Measurements from ENCODE around the gene R3HCC1L. TPM values are rescaled to one million over a fixed set of nuclear protein-coding genes. Genes with fewer than 3 reads are reported as not detected.

Gene R3HCC1L
- total and polyA plus RNA-seq, 9 of the 15 experiments (the other 6 are each of a cell fraction or from before 2014, with no cell fraction given): 9.1 to 17.8 (median 12.6) TPM

DNA sequence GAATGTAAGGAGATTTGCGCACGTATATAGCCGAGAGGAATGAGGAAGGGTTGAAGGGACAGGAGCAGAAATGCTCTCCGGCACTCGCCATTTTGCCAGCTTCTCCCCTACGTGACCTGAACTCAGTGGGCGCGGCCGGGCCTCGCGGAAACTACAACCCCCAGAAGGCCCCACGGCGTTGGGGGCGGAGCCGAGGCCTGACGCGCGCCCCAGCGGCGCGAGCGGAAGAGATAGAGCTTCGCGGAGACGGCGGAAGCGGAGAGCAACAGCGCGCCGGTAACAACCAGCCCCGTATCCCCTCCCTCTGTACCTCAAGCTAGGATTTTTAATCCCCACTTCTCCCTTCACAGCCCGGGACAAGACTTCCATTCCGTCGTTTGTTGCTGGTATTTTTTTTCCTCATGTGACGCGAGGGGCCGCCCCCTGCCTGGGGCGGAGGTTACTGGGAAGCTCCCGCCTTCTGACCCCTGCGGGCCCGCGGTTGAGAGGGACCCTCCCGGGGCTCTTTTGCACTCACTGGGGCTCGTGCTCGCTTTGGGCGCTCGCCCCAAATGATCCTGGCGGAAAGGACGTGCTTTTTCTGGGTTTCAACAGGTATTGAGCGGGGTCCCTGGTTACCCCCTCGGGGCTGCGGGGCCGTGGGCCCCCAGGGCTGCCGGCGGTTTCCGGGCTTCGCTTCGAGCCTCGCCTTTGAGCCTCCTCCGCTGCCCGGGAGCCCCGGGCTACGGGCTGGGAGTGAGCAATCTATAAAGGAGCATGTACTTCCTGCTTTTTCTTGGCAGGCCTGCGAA lies at the start of gene R3HCC1L (continued):
- TF ChIP-seq, protein P1, sequence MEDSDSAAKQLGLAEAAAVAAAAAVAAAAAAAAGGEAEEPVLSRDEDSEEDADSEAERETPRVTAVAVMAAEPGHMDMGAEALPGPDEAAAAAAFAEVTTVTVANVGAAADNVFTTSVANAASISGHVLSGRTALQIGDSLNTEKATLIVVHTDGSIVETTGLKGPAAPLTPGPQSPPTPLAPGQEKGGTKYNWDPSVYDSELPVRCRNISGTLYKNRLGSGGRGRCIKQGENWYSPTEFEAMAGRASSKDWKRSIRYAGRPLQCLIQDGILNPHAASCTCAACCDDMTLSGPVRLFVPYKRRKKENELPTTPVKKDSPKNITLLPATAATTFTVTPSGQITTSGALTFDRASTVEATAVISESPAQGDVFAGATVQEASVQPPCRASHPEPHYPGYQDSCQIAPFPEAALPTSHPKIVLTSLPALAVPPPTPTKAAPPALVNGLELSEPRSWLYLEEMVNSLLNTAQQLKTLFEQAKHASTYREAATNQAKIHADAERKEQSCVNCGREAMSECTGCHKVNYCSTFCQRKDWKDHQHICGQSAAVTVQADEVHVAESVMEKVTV (CRISPR knock-in tag; IDR thresholded peaks at IDR 0.05): no peak
- TF ChIP-seq MED1 (CRISPR knock-in tag; IDR thresholded peaks at IDR 0.05; ENCODE audit: borderline replicate concordance): no peak
- TF ChIP-seq ZFPM2 (CRISPR knock-in tag; IDR thresholded peaks at IDR 0.05): no peak
- TF ChIP-seq ZNF354B (CRISPR knock-in tag; IDR thresholded peaks at IDR 0.05): no peak
- TF ChIP-seq SREBF2 (CRISPR knock-in tag; IDR thresholded peaks at IDR 0.05): no peak
- TF ChIP-seq, protein P2, sequence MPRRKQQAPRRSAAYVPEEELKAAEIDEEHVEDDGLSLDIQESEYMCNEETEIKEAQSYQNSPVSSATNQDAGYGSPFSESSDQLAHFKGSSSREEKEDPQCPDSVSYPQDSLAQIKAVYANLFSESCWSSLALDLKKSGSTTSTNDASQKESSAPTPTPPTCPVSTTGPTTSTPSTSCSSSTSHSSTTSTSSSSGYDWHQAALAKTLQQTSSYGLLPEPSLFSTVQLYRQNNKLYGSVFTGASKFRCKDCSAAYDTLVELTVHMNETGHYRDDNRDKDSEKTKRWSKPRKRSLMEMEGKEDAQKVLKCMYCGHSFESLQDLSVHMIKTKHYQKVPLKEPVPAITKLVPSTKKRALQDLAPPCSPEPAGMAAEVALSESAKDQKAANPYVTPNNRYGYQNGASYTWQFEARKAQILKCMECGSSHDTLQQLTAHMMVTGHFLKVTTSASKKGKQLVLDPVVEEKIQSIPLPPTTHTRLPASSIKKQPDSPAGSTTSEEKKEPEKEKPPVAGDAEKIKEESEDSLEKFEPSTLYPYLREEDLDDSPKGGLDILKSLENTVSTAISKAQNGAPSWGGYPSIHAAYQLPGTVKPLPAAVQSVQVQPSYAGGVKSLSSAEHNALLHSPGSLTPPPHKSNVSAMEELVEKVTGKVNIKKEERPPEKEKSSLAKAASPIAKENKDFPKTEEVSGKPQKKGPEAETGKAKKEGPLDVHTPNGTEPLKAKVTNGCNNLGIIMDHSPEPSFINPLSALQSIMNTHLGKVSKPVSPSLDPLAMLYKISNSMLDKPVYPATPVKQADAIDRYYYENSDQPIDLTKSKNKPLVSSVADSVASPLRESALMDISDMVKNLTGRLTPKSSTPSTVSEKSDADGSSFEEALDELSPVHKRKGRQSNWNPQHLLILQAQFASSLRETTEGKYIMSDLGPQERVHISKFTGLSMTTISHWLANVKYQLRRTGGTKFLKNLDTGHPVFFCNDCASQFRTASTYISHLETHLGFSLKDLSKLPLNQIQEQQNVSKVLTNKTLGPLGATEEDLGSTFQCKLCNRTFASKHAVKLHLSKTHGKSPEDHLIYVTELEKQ (CRISPR knock-in tag; IDR thresholded peaks at IDR 0.05): no peak
- TF ChIP-seq STAG1 (CRISPR knock-in tag; IDR thresholded peaks at IDR 0.05; ENCODE audit: borderline replicate concordance): no peak
- no peak for TF ChIP-seq MECOM (CRISPR knock-in tag; IDR thresholded peaks at IDR 0.05)
- TF ChIP-seq ZNF778 (CRISPR knock-in tag; IDR thresholded peaks at IDR 0.05): no peak
- 0 out of 4 replicates have a peak, but pooled peaks of 1 of the 2 experiments have one; percentile 22 for TF ChIP-seq NONO (IDR thresholded peaks at IDR 0.05; ENCODE audit: low read depth in 2 of 2, low read length in 1 of 2)
- no peak for TF ChIP-seq ZNF217 (CRISPR knock-in tag; IDR thresholded peaks at IDR 0.05)
- TF ChIP-seq COPS2 (conservative IDR thresholded peaks at IDR 0.05): no peak
- TF ChIP-seq ZNF3 (CRISPR knock-in tag; IDR thresholded peaks at IDR 0.05): no peak
- TF ChIP-seq, protein P3, sequence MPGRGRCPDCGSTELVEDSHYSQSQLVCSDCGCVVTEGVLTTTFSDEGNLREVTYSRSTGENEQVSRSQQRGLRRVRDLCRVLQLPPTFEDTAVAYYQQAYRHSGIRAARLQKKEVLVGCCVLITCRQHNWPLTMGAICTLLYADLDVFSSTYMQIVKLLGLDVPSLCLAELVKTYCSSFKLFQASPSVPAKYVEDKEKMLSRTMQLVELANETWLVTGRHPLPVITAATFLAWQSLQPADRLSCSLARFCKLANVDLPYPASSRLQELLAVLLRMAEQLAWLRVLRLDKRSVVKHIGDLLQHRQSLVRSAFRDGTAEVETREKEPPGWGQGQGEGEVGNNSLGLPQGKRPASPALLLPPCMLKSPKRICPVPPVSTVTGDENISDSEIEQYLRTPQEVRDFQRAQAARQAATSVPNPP (IDR thresholded peaks at IDR 0.05; ENCODE audit: borderline replicate concordance, insufficient read depth, insufficient read length): no peak
- TF ChIP-seq TAF1 (IDR thresholded peaks at IDR 0.05; ENCODE audit: control insufficient read depth, extremely low read depth, insufficient read depth, low read length, severe bottlenecking): peak; percentile 82
- TF ChIP-seq, protein P4, sequence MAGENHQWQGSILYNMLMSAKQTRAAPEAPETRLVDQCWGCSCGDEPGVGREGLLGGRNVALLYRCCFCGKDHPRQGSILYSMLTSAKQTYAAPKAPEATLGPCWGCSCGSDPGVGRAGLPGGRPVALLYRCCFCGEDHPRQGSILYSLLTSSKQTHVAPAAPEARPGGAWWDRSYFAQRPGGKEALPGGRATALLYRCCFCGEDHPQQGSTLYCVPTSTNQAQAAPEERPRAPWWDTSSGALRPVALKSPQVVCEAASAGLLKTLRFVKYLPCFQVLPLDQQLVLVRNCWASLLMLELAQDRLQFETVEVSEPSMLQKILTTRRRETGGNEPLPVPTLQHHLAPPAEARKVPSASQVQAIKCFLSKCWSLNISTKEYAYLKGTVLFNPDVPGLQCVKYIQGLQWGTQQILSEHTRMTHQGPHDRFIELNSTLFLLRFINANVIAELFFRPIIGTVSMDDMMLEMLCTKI (IDR thresholded peaks at IDR 0.05; ENCODE audit: partially characterized antibody): no peak
- TF ChIP-seq ZC3H11A (IDR thresholded peaks at IDR 0.05; ENCODE audit: low read depth, low read length): no peak
- no peak for TF ChIP-seq NFRKB (IDR thresholded peaks at IDR 0.05; ENCODE audit: low read depth)
- TF ChIP-seq CHCHD3 (CRISPR knock-in tag; IDR thresholded peaks at IDR 0.05): no peak
- TF ChIP-seq SRSF9 (IDR thresholded peaks at IDR 0.05; ENCODE audit: borderline replicate concordance, low read depth, low read length): no peak
